Sigmoid colon (tissue), 4 donors: ENCODE results near the gene HMCN1.

ENCODE experiments used
- CTCF ChIP-seq, 4 experiments: fragments of 450-650 bp in 3 of 4; fragments of 200-600 bp in 1 of 4; IDR thresholded peaks; one replicate each; pipeline ENCODE4 v1.5.1; 2016 to 2019; ENCODE audit warnings: antibody characterized with exemption in 4 of 4, mild to moderate bottlenecking in 3 of 4, moderate library complexity in 2 of 4
- EP300 ChIP-seq, 4 donors: sonication (generic); formaldehyde crosslinking; IDR thresholded peaks; one replicate each; pipeline ENCODE4 v1.6.1; 2017; ENCODE audit warnings: antibody characterized with exemption in 4 of 4
- POLR2A ChIP-seq, 2 donors: fragments of 450-650 bp; IDR thresholded peaks; one replicate each; pipeline ENCODE4 v1.6.1; 2016; ENCODE audit warnings: antibody characterized with exemption in 2 of 2, mild to moderate bottlenecking in 2 of 2, moderate library complexity in 2 of 2
- POLR2AphosphoS5 ChIP-seq, 4 donors: sonication (generic); formaldehyde crosslinking; IDR thresholded peaks; one replicate each; pipeline ENCODE4 v1.6.1; 2017; ENCODE audit warnings: antibody characterized with exemption in 4 of 4

GRCh38 chr1:186231861-186232436 is 497.8 kb downstream of the HMCN1 start:
- TF ChIP-seq POLR2AphosphoS5 (IDR thresholded peaks at IDR 0.05): no peak
- TF ChIP-seq CTCF (IDR thresholded peaks at IDR 0.05): no peak
- TF ChIP-seq POLR2A (IDR thresholded peaks at IDR 0.05): no peak
- TF ChIP-seq EP300 (IDR thresholded peaks at IDR 0.05): no peak
